GM19025 (cell line): ENCODE results near the gene CCDC137.
"Not testable (repeated sequence)": the region's sequence is repeated elsewhere in the genome, so short reads cannot be mapped to it uniquely, and the experiment has no call there.

Experiments
- ATAC-seq: cut with Tn5 transposase; IDR thresholded peaks from one replicate; pipeline ENCODE4 v1.9.1; 2021; ENCODE audit warnings: mild to moderate bottlenecking, low read depth, moderate library complexity; ENCODE audit not compliant: unreplicated experiment

The CCDC137 gene

GRCh38 chr17:81666342-81667191 lies at the start of gene CCDC137, which contains the start of gene OXLD1:
Gene CCDC137 (plus strand): TSS chr17:81666737. CDS start chr17:81666767, 30 bp downstream.
Gene OXLD1 (minus strand): TSS chr17:81666605. CDS start chr17:81666577, 28 bp downstream.
- peak; percentile 90 for ATAC-seq

- no peak for ATAC-seq
Observed at GRCh38 chr17:81616877-81617276, 49.7 kb upstream of the CCDC137 start.

GRCh38 chr17:81618307-81618706 lies 48.2 kb upstream of the CCDC137 start:
- not testable (repeated sequence) for ATAC-seq

- no peak for ATAC-seq
Observed at GRCh38 chr17:81621494-81622130, 44.9 kb upstream of the CCDC137 start.

- ATAC-seq = no peak
Observed at GRCh38 chr17:81630274-81630673, 36.3 kb upstream of the CCDC137 start.

DNA sequence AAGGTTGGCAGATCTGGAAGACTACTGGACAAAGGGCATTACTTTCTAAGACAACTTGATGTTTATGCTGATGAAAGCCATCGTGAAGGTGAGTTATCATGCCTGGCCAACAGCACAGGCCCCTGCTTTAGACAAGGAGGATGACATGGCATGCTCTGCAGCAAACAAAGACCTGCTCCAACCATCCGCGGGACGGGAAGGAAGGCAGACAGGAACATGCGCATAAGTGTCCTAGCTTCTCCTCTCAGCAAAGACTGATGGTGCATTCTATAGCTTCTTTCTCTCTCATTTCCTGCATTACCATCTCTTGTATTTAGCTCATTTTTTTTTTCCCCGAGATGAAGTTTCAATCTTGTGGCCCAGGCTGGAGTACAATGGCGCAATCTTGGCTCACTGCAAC lies 35.1 kb upstream of the CCDC137 start:
- ATAC-seq = no peak

DNA sequence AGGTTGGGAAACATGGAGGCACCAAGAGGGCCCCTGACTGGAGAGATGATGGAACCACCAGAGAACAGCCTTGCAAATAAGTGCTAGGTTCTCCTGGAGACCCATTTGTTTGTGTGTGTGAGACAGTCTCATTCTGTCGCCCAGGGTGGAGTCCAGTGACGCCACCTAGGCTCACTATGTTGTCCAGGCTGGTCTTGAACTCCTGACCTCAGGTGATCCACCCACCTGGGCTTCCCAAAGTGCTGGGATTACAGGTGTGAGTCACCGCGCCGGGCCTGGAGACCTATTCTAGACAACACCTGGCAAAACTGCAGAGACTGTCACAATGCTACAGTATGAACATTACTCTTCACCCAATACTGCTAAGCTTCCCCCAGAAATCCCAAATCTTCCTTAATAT lies 31.1 kb upstream of the CCDC137 start:
- no peak for ATAC-seq

- ATAC-seq = no peak
Observed at GRCh38 chr17:81635973-81636504, 30.5 kb upstream of the CCDC137 start.

DNA sequence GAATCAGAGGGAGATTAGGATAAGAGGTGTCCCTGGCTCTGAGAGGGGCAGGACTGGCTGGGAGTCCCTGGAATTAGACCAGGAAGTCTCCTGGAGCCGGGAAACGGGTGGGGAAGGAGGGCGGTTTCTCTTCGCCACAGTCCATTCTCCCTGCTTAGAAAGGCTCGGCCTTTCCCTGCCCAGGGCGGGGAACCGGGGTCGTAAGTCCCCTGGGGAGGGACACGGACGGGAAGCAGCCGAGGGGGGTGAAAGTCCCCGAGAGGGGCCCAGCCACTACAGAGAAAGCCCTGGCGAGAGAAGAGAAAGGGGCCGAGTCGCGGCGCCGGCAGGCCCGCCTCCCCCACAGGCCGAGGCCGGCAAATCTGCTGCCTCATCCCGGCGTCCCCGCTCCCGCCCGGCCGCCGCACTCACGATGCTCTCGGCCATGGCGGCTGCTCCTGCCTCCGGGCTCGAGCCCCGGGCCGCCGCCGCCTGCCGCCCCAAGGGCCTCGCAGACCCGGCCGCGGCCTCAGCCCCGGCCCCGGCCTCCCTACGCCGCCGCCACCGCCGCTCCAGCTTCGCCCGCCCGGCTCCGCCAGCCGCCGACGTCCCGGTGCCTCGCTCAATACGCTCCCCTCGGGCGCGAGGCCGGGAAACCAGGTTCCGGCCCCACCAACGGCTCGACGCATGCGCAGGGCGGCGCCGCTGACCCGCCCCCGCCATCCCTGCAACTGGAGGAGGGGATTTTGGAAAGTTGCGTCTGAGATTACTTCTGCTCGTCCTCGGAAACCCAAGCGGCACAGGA lies 29.8 kb upstream of the CCDC137 start, which contains the start of the genes NPLOC4 and TSPAN10:
Gene NPLOC4, minus strand, starts transcription at position 608 of the 784 bp plus-strand sequence. Its CDS starts 182 bp downstream, at position 426.
Gene TSPAN10, plus strand, starts transcription at position 692 of the 784 bp plus-strand sequence. CDS start 5,217 bp downstream, outside the sequence.
- peak; percentile 85 for ATAC-seq

DNA sequence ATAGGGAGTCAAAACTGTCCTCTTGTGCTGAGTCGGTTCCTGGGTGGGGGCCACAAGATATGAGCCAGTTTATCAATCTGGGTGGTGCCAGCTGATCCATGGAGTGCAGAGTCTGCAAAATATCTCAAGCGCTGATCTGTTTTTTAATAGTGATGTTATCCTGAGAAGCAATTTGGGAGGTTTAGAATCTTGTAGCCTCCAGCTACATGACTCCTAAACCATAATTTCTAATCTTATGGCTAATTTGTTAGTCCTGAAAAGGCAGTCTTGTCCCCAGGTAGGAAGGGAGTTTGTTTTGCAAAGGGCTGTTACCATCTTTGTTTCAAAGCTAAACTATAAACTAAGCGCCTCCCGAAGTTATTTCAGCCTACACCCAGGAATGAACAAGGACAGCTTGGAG lies 27.9 kb upstream of the CCDC137 start:
- no peak for ATAC-seq

DNA sequence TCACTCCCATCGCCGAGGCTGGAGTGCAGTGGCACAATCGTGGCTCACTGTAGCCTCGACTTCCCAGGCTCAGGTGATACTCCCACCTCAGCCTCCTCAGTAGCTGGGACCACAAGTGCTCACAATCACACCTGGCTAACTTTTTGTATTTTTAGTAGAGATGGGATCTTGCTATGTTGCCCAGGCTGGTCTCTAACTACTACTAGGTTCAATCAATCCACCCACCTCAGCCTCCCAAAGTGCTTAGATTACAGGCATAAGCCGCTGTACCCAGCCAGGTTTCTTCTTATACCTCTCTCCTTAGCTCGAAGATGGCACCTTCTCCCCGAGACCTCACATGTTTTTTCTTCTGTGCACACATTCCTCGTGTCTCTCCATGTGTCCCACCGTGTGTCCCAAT lies 26.5 kb upstream of the CCDC137 start:
- ATAC-seq = no peak

- no peak for ATAC-seq
Observed at GRCh38 chr17:81641825-81642489, 24.6 kb upstream of the CCDC137 start.

- ATAC-seq = no peak
Observed at GRCh38 chr17:81644496-81644895, 22.0 kb upstream of the CCDC137 start.

- ATAC-seq = no peak
Observed at GRCh38 chr17:81644976-81645952, 21.3 kb upstream of the CCDC137 start.

- ATAC-seq = no peak
Observed at GRCh38 chr17:81646869-81647600, 19.5 kb upstream of the CCDC137 start.

GRCh38 chr17:81647640-81648012 lies 18.9 kb upstream of the CCDC137 start:
- ATAC-seq = no peak

GRCh38 chr17:81648013-81648706 lies 18.4 kb upstream of the CCDC137 start:
- ATAC-seq = no peak

GRCh38 chr17:81648707-81649085 lies 17.8 kb upstream of the CCDC137 start:
- no peak for ATAC-seq
